ENCODE measurements around the gene TTLL11.

The TTLL11 gene

DNA sequence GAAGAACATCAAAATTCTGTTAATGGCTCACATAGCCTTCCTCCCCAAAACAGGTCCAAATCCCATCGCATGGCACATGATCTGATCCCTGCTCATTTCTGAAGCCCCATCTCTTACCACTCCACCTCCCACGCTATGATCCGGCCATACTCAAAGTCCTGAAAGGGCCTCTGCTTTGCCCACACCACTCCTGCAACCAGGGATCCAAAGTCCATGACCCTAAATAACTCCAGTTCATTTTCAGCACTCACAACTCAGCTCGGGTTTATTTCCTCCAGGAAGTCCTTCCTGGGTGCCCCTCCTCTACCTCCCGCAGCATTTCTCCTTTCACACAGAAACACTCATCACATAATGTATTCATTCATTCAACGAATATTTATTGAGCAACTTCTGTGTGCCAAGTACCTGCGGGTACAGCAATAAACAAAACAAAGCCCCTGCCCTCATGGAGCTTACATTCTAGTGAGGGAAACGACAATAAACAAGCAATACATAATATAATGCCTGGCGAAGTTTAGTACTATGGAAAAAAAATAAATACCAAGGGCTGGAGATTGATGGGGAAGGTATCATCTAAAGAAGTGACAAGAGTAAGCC, 2.7 kb downstream of the TTLL11 start:
- Histone ChIP-seq H3K9me3 (ENCODE audit: control insufficient read depth, insufficient read depth, low read length) (no peaks in the 10 kb centered on the region), H3K36me3 (ENCODE audit: insufficient read depth, low read length) (no peaks in the 10 kb centered on the region), H3K9ac (ENCODE audit: low read depth, low read length) (no peak overlapping the region), H3K4me1 (ENCODE audit: insufficient read depth, low read length) (0 out of 2 replicates have a peak, but pooled peaks cover 3% of the 10 kb centered on the region)

DNA sequence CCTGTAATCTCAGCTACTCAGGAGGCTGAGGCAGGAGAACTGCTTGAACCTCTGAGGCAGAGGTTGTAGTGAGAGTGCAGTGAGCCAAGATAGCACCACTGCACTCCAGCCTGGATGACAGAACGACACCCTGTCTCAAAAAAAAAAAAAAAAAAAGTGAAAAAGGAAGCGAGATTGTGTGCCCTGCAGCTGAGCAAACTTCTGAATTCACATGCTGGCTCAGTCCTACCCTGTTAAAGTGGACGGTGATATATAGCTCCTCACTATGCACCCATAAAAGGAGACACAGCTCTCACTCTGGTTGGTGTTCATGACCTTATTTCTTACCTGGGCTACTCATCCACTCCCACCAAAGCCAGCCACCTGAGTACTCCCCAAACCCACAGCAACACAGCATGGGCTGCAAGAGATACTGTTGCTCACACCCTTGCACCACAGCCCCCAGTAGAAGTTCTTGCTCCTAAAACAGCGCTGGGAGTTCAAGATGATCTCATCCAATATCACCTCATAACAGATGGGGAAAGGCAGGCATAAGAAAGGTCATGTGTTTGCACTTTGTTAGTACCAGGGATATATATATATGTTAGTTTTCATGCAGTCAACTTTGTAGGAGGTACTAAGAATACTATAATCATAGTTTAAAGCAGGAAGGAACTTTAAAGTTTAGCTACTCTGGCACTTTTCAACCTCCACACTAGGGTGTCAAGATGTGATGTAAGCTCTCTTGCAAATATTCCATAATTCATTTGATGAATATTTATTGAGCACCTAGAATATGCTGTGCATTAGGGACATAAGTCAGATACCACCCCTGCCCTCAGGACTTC, 4.0 kb downstream of the TTLL11 start:
- Histone ChIP-seq H3K4me1 (ENCODE audit: insufficient read depth, low read length) (no peaks in the 10 kb centered on the region), H3K36me3 (ENCODE audit: insufficient read depth, low read length) (no peaks in the 10 kb centered on the region), H3K9ac (ENCODE audit: low read depth, low read length) (no peak overlapping the region), H3K9me3 (ENCODE audit: control insufficient read depth, insufficient read depth, low read length) (no peaks in the 10 kb centered on the region)

DNA sequence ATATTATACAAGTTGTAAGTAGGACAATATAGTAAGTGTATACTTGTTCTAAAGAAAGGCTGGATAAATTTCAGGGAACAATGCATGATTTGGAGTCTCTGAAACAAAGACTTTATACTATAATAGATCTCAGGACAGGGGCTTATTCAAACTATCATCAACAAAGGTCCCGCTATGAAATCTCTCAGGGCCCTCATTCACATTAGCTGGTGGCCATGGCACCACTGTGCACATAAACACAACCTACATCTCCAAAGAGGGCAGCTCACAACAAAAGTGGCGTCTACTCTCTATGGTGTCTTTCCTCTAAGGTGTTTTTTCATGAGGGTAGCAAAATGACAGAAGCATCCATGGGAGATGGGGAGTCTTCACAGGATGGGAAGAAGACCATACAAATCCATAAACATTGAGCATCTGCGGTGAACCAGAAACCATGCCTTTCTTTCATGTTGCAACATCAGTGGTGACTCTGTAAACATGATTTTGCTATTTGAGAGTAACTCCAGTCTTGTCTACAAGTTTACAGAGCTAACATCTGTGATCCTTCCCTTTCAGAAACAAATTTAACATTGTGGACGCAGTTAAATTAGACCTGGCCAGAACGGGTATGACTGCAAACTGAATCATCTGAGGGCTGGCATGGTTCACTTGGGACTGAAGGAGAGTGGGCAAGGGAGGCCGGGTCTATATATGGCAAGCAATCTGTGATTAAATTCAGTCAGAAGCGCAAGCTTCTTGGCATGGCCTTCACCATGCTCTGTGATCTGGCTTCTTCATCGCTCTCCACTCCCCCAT, 5.5 kb downstream of the TTLL11 start:
- Histone ChIP-seq H3K9me3 (ENCODE audit: control insufficient read depth, insufficient read depth, low read length) (no peaks in the 10 kb centered on the region), H3K4me1 (ENCODE audit: insufficient read depth, low read length) (no peaks in the 10 kb centered on the region), H3K36me3 (ENCODE audit: insufficient read depth, low read length) (no peaks in the 10 kb centered on the region), H3K9ac (ENCODE audit: low read depth, low read length) (no peak overlapping the region)

DNA sequence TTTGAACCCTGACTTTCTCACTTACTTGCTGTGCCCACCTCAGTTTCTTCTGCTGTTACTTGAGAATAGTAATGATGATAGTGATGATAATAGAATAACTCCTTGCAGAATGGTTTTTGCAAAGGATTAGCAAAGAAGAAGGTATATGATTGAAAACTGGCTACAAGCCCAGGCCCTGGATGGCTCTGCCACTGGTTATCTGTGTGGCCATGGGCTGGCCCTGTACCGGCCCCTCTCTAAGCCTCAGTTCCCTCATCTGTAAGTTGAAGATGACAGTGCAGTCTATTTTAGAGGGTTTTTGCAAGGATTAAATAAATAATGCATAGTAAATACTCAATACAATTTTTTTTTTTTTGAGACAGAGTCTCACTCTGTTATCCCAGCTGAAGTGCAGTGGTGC, 6.2 kb downstream of the TTLL11 start:
- H3K36me3 ChIP-seq (ENCODE audit: insufficient read depth, low read length), result no peaks in the 10 kb centered on the region
- no peaks in the 10 kb centered on the region for H3K9me3 ChIP-seq (ENCODE audit: control insufficient read depth, insufficient read depth, low read length)
- no peaks in the 10 kb centered on the region for H3K4me1 ChIP-seq (ENCODE audit: insufficient read depth, low read length)
- H3K9ac ChIP-seq (ENCODE audit: low read depth, low read length), result no peak overlapping the region

DNA sequence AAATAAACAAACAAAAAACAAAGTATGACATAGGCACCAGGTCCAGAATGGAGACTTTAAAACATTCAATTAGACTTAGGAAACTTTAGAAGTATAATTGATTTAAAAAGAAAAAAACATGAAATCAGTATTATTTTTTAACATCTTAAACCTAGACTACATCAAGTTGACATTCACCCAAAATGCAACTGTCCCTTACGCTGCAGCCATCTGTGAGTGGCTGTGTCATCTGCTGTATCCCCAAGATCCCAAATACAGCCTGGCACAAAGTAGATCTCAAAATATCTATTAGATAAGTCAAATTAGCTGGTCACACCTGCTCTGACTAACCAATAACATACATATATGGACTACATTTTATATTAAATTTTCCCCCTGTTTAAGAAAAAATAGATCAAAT, 7.8 kb downstream of the TTLL11 start:
- no peaks in the 10 kb centered on the region for H3K4me1 ChIP-seq (ENCODE audit: insufficient read depth, low read length)

DNA sequence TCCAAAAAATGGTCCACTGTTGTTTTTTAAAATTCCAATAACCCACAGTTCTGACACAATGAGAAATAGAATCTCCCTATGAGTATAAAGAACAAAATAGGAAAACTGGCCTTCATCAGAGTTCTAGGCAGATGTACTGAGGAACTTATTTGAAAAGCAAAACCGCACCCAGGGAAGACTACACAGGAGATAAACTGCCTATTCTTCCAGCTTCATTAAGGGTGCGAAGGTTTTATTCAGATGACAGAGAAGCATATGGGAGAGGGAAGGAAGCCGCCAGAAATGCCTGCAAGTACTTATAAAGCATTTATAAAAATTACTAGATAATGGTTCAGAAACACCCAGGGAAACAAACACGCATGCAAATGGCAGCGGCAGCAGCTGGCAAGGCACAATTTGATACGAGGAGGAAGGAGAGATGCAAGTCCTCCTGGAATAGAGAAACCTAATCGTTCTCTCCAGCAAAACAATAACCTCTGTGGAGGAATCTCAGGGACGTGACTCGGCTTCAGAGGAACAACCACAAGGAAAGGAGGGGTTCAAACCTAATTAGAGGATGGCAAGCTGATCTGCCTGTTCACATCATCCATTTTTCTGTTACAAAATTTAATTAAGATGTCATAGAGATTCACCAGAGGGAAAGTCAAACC, 9.0 kb downstream of the TTLL11 start:
- Histone ChIP-seq H3K36me3 (ENCODE audit: insufficient read depth, low read length) (no peaks in the 10 kb centered on the region), H3K4me1 (ENCODE audit: insufficient read depth, low read length) (no peaks in the 10 kb centered on the region), H3K9ac (ENCODE audit: low read depth, low read length) (no peak overlapping the region), H3K9me3 (ENCODE audit: control insufficient read depth, insufficient read depth, low read length) (no peaks in the 10 kb centered on the region)

More for the DNA sequence above, 7.8 kb downstream of the TTLL11 start:
- H3K36me3 ChIP-seq (ENCODE audit: insufficient read depth, low read length), result no peaks in the 10 kb centered on the region
- no peaks in the 10 kb centered on the region for H3K9me3 ChIP-seq (ENCODE audit: control insufficient read depth, insufficient read depth, low read length)
- no peak overlapping the region for H3K9ac ChIP-seq (ENCODE audit: low read depth, low read length)

DNA sequence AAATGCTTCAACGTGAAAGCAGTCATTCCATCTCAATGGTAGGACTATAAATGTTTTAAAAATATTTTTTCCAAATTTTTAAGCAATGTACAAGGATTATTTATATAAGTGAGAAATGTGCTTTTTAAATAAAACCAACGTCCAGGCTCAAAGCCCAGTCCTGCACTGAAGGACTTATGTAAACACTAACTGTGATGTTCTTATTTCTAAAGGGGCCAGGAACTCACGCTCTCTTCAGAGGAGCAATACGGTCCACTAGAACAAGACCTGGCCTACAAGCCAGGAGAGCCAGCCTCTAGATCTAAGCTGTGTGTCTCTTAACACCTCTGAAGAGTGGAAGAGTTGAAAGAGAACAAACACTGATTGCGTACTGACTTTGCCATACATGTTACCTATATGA, 12.1 kb downstream of the TTLL11 start:
- Histone ChIP-seq H3K36me3 (ENCODE audit: insufficient read depth, low read length) (no peaks in the 10 kb centered on the region), H3K9ac (ENCODE audit: low read depth, low read length) (no peak overlapping the region), H3K4me1 (ENCODE audit: insufficient read depth, low read length) (no peaks in the 10 kb centered on the region), H3K9me3 (ENCODE audit: control insufficient read depth, insufficient read depth, low read length) (no peaks in the 10 kb centered on the region)

DNA sequence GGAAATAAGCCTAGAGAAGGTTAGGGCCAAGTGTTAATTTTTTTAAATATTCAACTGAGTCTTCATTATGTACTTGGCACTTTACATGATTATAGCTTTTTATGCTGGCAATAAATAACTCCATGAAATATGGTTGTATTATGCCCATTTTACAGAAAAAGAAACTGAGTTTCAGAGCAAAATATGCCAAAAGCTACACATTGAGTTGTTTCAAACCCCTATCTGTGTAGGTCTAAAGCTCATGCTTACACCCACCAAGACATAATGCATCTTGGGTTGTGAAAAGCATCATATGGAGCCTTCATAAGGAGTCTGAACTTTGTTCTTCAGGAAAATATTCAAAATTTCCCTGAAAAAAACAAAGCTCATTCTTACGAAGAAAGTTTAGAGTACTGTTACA, 14.6 kb downstream of the TTLL11 start:
- Histone ChIP-seq H3K4me1 (ENCODE audit: insufficient read depth, low read length) (no peaks in the 10 kb centered on the region), H3K36me3 (ENCODE audit: insufficient read depth, low read length) (no peaks in the 10 kb centered on the region), H3K9ac (ENCODE audit: low read depth, low read length) (no peak overlapping the region), H3K9me3 (ENCODE audit: control insufficient read depth, insufficient read depth, low read length) (no peaks in the 10 kb centered on the region)

DNA sequence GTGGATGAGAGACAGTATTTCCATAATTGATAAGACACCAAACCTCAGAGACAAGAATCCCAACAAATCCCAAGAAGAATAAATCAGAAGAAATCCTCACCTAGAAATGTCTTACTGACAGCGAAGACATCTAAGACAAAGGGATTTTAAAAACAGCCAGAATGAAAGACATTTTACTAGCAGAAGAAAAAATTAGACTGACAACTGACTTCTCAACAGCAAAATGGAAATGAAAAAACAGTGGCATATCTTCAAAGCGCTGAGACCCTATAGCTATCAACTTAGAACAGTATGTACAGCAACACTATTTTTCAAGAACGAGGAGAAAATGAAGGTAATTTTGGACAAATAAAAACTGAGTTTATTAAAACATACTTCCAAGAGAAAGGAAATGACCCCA, 16.3 kb downstream of the TTLL11 start:
- Histone ChIP-seq H3K9ac (ENCODE audit: low read depth, low read length) (no peak overlapping the region), H3K4me1 (ENCODE audit: insufficient read depth, low read length) (no peaks in the 10 kb centered on the region), H3K36me3 (ENCODE audit: insufficient read depth, low read length) (no peaks in the 10 kb centered on the region), H3K9me3 (ENCODE audit: control insufficient read depth, insufficient read depth, low read length) (no peaks in the 10 kb centered on the region)

DNA sequence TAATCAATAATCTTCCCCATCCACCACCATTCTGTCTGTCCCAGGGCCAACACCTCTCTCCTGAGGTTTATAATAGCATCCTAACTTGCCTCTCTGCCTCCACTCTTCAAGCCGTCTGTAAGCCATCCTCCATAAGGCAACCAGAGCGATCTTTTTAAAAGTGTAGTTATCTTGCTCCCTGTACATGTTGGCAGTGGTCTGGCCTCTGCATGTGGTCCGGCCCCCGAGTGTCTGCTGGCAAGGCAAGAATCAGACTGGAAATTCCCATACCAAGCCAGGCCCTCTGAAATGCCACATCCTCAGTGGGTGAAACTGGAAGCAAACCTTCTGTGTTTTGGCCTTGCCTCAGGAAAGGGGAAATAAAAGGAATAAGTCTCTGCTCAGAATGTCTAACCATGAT, 17.0 kb downstream of the TTLL11 start:
- Histone ChIP-seq H3K4me1 (ENCODE audit: insufficient read depth, low read length) (no peaks in the 10 kb centered on the region), H3K9me3 (ENCODE audit: control insufficient read depth, insufficient read depth, low read length) (no peaks in the 10 kb centered on the region), H3K36me3 (ENCODE audit: insufficient read depth, low read length) (no peaks in the 10 kb centered on the region), H3K9ac (ENCODE audit: low read depth, low read length) (no peak overlapping the region)

DNA sequence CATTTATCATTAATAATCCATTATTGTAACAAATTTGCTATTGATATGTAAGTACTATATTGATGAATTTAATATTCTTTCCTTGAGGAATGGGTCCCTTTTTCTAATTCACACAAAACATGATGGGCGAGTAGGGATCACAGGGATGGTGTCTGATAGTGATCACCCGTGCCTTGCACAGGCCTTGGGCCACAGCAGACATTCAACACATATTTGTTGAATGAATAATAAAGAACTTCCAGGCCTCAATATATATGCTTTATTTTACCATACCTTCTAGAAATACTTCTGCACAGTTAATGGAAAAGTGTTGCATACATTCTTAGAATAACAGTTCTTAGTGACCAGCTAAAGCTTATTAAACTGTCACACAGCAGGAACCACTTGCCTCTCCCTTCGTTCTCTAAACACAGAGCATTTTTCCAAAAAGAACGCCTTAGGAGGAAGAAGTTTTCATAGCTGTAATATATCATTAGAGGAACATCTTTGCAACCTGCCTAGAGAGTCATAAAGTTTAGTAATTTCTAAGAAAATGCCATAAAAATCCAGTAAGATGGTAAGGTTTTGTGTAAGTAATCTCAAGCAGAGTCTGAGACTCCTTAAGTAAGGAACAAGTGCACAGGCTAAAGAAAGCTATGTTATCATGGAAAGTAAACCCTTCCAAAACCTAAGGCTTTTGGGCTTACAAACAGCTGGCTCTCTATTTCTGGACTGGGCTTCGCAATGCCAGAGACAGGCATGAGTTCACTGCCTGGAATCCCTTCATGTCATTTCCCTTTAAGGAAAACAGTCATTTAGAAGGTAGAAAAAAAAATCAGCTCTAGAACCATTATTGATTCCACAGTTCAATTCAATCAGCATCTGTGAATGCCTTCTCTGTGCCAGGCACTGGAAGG, 17.7 kb downstream of the TTLL11 start:
- Histone ChIP-seq H3K9me3 (ENCODE audit: control insufficient read depth, insufficient read depth, low read length) (no peaks in the 10 kb centered on the region), H3K4me1 (ENCODE audit: insufficient read depth, low read length) (no peaks in the 10 kb centered on the region), H3K9ac (ENCODE audit: low read depth, low read length) (no peak overlapping the region), H3K36me3 (ENCODE audit: insufficient read depth, low read length) (no peaks in the 10 kb centered on the region)

DNA sequence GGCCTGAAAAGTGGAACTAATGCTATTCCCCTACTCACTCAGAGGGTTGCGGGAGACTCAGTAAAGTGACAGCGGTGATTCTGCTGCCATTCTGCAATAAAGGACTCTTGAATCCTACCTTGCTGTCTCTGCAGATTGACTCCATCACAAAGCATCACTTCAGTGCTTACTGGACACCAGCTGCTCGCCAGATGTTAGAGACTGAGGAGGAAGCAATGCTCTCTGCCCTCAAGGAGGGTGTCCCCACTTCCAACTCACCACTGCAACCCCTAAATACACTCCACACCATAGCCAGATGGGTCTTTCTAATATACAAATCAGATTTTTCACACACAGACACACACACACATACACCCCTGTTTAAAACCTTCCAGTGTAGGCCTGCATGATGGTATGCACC, 21.4 kb downstream of the TTLL11 start:
- Histone ChIP-seq H3K36me3 (ENCODE audit: insufficient read depth, low read length) (no peaks in the 10 kb centered on the region), H3K9ac (ENCODE audit: low read depth, low read length) (no peak overlapping the region), H3K9me3 (ENCODE audit: control insufficient read depth, insufficient read depth, low read length) (no peaks in the 10 kb centered on the region), H3K4me1 (ENCODE audit: insufficient read depth, low read length) (0 out of 2 replicates have a peak, but pooled peaks cover 5% of the 10 kb centered on the region)

DNA sequence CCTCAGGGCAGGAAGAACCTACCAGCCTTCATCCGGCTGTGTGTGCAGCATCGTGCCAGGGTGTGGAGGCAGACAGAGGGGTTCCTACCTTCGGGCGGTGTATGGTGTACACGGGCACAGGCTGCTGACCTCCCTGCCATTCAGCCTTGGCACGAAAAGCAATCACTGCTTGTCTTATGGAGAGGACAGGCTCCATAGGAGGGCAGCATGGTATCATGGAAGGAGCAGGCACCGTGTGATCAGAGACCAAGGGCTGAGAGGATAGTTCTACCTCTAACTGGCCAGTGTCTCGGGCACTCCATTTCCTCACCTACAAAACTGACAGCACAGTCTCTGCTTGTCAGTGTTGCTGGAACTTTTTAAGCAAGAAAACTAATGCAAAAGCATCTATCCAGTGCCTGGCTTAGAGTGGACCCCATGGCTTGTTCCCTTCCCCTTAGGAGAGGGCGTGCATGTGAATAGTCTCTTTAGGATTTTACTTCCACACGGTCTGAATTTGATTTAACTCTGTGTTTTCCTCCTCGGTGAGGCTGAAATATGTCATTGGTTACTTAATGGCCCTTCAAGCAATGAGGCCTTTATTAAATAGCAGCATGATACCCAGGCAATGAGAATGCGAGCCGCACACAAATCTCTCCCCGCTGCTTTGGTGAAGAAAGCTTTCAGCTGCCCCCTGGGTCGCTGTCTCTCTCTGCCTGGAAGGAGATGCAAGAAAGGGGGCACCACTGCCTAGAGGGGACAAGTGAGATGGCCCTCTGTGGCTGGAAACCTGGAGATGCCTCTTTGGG, 22.2 kb downstream of the TTLL11 start:
- Histone ChIP-seq H3K36me3 (ENCODE audit: insufficient read depth, low read length) (no peaks in the 10 kb centered on the region), H3K9me3 (ENCODE audit: control insufficient read depth, insufficient read depth, low read length) (no peaks in the 10 kb centered on the region), H3K9ac (ENCODE audit: low read depth, low read length) (no peak overlapping the region), H3K4me1 (ENCODE audit: insufficient read depth, low read length) (0 out of 2 replicates have a peak, but pooled peaks cover 5% of the 10 kb centered on the region)
